ENCODE measurements around the gene KLHL1.

DNA sequence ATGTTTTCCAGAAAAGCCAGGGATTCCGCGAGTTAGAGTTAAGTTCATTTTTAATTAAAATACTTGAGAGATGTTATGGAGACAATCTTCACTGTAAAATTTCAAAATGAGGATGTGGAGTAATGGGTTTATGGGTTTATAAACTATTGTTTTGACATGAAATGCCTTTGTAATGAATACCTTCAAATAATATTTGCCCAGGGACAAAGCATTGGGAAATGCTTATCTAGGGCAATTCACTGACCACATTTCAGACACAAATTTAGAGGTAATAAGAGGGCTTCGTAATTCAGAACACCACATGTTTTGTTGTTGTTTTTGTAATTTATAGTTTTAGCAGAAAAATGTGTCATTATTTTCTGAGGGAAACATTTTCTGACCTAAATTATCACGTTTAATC is 241.7 kb downstream of the KLHL1 start:
- TF ChIP-seq, protein P1, sequence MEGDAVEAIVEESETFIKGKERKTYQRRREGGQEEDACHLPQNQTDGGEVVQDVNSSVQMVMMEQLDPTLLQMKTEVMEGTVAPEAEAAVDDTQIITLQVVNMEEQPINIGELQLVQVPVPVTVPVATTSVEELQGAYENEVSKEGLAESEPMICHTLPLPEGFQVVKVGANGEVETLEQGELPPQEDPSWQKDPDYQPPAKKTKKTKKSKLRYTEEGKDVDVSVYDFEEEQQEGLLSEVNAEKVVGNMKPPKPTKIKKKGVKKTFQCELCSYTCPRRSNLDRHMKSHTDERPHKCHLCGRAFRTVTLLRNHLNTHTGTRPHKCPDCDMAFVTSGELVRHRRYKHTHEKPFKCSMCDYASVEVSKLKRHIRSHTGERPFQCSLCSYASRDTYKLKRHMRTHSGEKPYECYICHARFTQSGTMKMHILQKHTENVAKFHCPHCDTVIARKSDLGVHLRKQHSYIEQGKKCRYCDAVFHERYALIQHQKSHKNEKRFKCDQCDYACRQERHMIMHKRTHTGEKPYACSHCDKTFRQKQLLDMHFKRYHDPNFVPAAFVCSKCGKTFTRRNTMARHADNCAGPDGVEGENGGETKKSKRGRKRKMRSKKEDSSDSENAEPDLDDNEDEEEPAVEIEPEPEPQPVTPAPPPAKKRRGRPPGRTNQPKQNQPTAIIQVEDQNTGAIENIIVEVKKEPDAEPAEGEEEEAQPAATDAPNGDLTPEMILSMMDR (IDR thresholded peaks at IDR 0.05) = no peak
- TF ChIP-seq POLR2A (IDR thresholded peaks at IDR 0.05) = no peak

Measured in lower leg skin (tissue), 3 donors.